Measurements from ENCODE around the gene SELENBP1. TPM values are rescaled to one million over a fixed set of nuclear protein-coding genes. Genes with fewer than 3 reads are reported as not detected.
"Not testable (repeated sequence)": the region's sequence is repeated elsewhere in the genome, so short reads cannot be mapped to it uniquely, and the experiment has no call there.

Gene SELENBP1
- total RNA-seq, 1 donor from 2014 or later = 57.0 TPM

DNA sequence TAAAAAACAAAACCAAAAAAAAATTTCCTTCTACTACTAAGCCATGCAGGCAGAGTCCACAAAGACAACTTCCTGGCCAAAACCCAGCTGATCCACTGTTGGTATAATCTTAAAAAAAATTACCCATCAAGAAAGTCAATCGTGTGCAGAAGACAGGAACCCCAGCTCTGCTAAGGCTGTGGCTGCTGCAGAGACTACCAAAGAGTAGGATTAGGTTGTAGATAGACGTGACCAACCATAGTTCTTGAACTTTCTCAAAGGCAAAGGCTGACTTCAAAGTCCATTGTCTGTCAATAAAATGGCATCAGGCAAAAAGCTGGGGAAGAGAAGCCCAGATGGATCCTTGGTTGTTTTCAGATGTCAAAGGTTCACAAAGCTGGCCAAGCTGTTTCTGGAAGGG, 30.3 kb upstream of the SELENBP1 start:
- Mint-ChIP-seq H3K27ac (peak overlapping the region; percentile 57), H3K36me3 (ENCODE audit: insufficient read depth) (peaks cover 12% of the 10 kb centered on the region), H3K4me3 (ENCODE audit: low read depth) (no peak overlapping the region), H3K4me1 (ENCODE audit: low read depth) (peaks cover 13% of the 10 kb centered on the region), H3K27me3 (no peaks in the 10 kb centered on the region), H3K9me3 (ENCODE audit: low read depth) (no peaks in the 10 kb centered on the region)
- DNase-seq (ENCODE audit: low spot score, unreplicated experiment) = no peak
- TF ChIP-seq, protein P1, sequence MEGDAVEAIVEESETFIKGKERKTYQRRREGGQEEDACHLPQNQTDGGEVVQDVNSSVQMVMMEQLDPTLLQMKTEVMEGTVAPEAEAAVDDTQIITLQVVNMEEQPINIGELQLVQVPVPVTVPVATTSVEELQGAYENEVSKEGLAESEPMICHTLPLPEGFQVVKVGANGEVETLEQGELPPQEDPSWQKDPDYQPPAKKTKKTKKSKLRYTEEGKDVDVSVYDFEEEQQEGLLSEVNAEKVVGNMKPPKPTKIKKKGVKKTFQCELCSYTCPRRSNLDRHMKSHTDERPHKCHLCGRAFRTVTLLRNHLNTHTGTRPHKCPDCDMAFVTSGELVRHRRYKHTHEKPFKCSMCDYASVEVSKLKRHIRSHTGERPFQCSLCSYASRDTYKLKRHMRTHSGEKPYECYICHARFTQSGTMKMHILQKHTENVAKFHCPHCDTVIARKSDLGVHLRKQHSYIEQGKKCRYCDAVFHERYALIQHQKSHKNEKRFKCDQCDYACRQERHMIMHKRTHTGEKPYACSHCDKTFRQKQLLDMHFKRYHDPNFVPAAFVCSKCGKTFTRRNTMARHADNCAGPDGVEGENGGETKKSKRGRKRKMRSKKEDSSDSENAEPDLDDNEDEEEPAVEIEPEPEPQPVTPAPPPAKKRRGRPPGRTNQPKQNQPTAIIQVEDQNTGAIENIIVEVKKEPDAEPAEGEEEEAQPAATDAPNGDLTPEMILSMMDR (IDR thresholded peaks at IDR 0.05; ENCODE audit: unreplicated experiment) = no peak

DNA sequence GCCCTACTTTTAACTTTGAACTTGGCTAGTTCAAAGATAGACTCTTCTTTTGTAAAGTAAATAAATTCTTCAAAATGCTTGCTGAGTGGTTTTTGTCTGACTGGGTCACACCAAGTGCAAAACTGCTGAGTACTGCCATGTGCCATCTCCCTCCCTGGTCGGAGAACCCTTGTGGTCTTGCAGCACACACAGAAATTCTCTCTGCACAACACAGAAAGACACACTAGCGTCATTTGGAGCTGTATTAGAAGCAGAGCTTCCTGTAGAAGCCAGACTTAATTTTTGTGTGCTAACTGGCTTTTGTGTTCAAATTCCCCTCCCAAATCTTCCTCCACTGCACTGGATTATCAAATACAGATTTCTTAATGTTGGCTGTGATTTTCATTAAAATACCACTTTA, 29.4 kb upstream of the SELENBP1 start:
- H3K4me1 Mint-ChIP-seq (ENCODE audit: low read depth) = peaks cover 13% of the 10 kb centered on the region
- no peaks in the 10 kb centered on the region for H3K9me3 Mint-ChIP-seq (ENCODE audit: low read depth)
- peak overlapping the region; percentile 25 for H3K4me3 Mint-ChIP-seq (ENCODE audit: low read depth)
- no peaks in the 10 kb centered on the region for H3K27me3 Mint-ChIP-seq
- TF ChIP-seq, protein P1 (IDR thresholded peaks at IDR 0.05; ENCODE audit: unreplicated experiment) = no peak
- DNase-seq (ENCODE audit: low spot score, unreplicated experiment) = no peak
- H3K36me3 Mint-ChIP-seq (ENCODE audit: insufficient read depth) = peaks cover 12% of the 10 kb centered on the region
- peak overlapping the region; percentile 84 for H3K27ac Mint-ChIP-seq

DNA sequence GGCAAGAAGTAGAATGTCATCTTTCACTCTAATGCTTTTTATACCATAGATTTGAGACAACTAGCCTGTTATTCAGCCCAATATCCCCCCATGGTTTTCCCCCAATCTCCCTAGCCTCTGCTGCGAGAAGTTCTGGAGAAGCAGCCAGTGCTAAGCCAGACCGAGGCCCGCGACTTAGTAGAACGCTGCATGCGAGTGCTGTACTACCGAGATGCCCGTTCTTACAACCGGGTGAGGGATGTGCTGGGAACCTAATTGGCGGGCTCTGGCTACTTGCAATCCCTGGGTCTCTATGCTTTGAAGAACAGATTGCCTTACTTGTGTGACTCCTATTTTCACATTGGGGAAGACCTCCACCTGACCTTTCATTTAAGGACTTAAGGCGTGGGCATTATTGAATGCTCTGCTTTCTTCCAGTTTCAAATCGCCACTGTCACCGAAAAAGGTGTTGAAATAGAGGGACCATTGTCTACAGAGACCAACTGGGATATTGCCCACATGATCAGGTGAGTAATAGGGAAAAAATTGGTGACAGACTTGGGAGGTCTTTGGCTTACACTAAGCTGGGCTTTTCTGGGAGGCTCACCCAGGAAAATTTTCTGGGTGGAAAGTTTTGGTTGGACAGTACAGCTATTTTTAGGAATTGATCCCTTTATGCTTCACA, 28.8 kb upstream of the SELENBP1 start:
- Mint-ChIP-seq H3K9me3 (ENCODE audit: low read depth) (no peaks in the 10 kb centered on the region), H3K36me3 (ENCODE audit: insufficient read depth) (peaks cover 12% of the 10 kb centered on the region), H3K4me3 (ENCODE audit: low read depth) (peak overlapping the region; percentile 85), H3K27me3 (no peaks in the 10 kb centered on the region), H3K4me1 (ENCODE audit: low read depth) (peaks cover 13% of the 10 kb centered on the region), H3K27ac (peak overlapping the region; percentile 56)
- DNase-seq (ENCODE audit: low spot score, unreplicated experiment) = no peak
- TF ChIP-seq, protein P1 (IDR thresholded peaks at IDR 0.05; ENCODE audit: unreplicated experiment) = no peak

DNA sequence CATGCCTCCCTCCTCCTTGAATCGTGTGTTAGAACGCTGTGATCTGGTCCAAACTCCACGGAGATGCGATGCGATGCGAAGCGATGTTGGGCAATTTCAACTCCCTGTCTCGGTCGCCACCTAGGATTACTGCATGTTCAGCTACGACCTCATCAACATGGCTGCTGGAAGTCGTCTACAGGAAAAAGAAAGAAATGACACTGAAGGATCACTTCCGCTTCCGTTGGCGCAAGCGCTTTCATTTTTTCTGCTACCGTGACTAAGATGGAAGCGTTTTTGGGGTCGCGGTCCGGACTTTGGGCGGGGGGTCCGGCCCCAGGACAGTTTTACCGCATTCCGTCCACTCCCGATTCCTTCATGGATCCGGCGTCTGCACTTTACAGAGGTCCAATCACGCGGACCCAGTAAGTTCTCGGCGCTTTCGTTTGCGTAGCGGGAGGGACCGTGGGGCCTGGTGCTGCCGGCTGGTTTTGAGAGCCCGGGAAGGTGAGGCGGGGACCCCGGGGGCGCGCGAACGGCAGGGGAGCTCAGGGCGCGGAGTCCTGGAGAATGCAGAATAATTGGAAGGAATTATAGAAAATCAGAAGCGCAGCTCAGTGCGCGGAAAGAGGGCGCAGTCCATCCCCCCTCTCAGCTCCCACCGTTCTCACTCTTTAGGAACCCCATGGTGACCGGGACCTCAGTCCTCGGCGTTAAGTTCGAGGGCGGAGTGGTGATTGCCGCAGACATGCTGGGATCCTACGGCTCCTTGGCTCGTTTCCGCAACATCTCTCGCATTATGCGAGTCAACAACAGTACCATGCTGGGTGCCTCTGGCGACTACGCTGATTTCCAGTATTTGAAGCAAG, 27.0 kb upstream of the SELENBP1 start, which contains the start of gene PSMB4:
TSS of gene PSMB4 (plus strand) at position 250 of the 848 bp plus-strand sequence. CDS start at position 265, 15 bp downstream.
- Mint-ChIP-seq H3K27ac (peak within 1 kb of the TSS; percentile 99), H3K36me3 (ENCODE audit: insufficient read depth) (peaks cover 8% of the 10 kb centered on the region), H3K27me3 (no peaks in the 10 kb centered on the region), H3K4me1 (ENCODE audit: low read depth) (peaks cover 13% of the 10 kb centered on the region), H3K4me3 (ENCODE audit: low read depth) (peak within 1 kb of the TSS; percentile 85), H3K9me3 (ENCODE audit: low read depth) (no peaks in the 10 kb centered on the region)
- TF ChIP-seq, protein P1 (IDR thresholded peaks at IDR 0.05; ENCODE audit: unreplicated experiment) = peak; percentile 28
- peak; percentile 32 for DNase-seq (ENCODE audit: low spot score, unreplicated experiment)

DNA sequence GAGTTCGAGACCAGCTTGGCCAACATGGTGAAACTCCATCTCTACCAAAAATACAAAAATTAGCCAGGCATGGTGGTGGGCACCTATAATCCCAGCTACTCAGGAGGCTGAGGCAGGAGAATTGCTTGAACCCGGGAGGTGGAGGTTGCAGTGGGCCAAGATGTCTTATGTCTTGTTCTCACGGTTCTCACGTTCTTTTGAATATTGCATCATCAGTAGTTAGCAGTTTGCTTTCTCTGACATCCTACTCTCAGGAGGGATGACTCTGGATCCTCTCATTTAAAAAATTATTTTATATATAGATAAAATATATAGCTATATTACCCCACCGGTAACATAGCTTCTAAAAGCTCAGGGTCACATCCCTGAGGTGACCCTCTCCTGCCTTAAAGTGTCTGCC, 23.8 kb upstream of the SELENBP1 start:
- not testable (repeated sequence) for H3K27ac Mint-ChIP-seq; DNase-seq (ENCODE audit: low spot score, unreplicated experiment); H3K4me3 Mint-ChIP-seq (ENCODE audit: low read depth); H3K27me3 Mint-ChIP-seq; H3K36me3 Mint-ChIP-seq (ENCODE audit: insufficient read depth); H3K9me3 Mint-ChIP-seq (ENCODE audit: low read depth)
- H3K4me1 Mint-ChIP-seq (ENCODE audit: low read depth) = peaks cover 12% of the 10 kb centered on the region
